ENCODE results near the gene ICA1L.
A peak's percentile ranks its signal among the peaks of the same experiment; 100 is the strongest.
"Not testable (repeated sequence)": the region's sequence is repeated elsewhere in the genome, so short reads cannot be mapped to it uniquely, and the experiment has no call there.

ICA1L gene

GRCh38 chr2:202871300-202872141, at the start of gene ICA1L:
ICA1L (minus strand) TSS chr2:202871766; CDS start chr2:202829009, 42,757 bp downstream.
- peak within 1 kb of the TSS; percentile 76 for H3K4me3 ChIP-seq (ENCODE audit: low read depth, low read length)
- no peak for DNase-seq (ENCODE audit: low read depth)

GRCh38 chr2:202918860-202919259, 47.3 kb upstream of the ICA1L start:
- no peak overlapping the region for H3K4me3 ChIP-seq (ENCODE audit: low read depth, low read length)
- DNase-seq (ENCODE audit: low read depth): no peak

GRCh38 chr2:202912342-202913201, 41.0 kb upstream of the ICA1L start:
- DNase-seq (ENCODE audit: low read depth): not testable (repeated sequence)
- peak overlapping the region; percentile 91 for H3K4me3 ChIP-seq (ENCODE audit: low read depth, low read length)

- DNase-seq (ENCODE audit: low read depth): peak; percentile 82
- peak within 1 kb of the TSS; percentile 91 for H3K4me3 ChIP-seq (ENCODE audit: low read depth, low read length)
Measured at GRCh38 chr2:202911512-202912341, 40.2 kb upstream of the ICA1L start, which contains the start of the genes CARF and WDR12. CARF (plus strand) TSS chr2:202912275; CDS start chr2:202941903, 29,628 bp downstream. WDR12 (minus strand) TSS chr2:202911673; CDS start chr2:202911476, 197 bp downstream.

GRCh38 chr2:202911203-202911511, 39.6 kb upstream of the ICA1L start:
- DNase-seq (ENCODE audit: low read depth): no peak
- H3K4me3 ChIP-seq (ENCODE audit: low read depth, low read length): peak overlapping the region; percentile 91

- DNase-seq (ENCODE audit: low read depth): no peak
- peak overlapping the region; percentile 91 for H3K4me3 ChIP-seq (ENCODE audit: low read depth, low read length)
Measured at GRCh38 chr2:202910698-202911097, 39.1 kb upstream of the ICA1L start.

- DNase-seq (ENCODE audit: low read depth): not testable (repeated sequence)
- peak overlapping the region; percentile 91 for H3K4me3 ChIP-seq (ENCODE audit: low read depth, low read length)
Measured at GRCh38 chr2:202910250-202910649, 38.7 kb upstream of the ICA1L start.

- no peak for DNase-seq (ENCODE audit: low read depth)
- no peak overlapping the region for H3K4me3 ChIP-seq (ENCODE audit: low read depth, low read length)
Measured at GRCh38 chr2:202909394-202910192, 38.0 kb upstream of the ICA1L start.

GRCh38 chr2:202908186-202908585, 36.6 kb upstream of the ICA1L start:
- no peak for DNase-seq (ENCODE audit: low read depth)
- H3K4me3 ChIP-seq (ENCODE audit: low read depth, low read length): no peak overlapping the region

- not testable (repeated sequence) for DNase-seq (ENCODE audit: low read depth); H3K4me3 ChIP-seq (ENCODE audit: low read depth, low read length)
Measured at GRCh38 chr2:202905507-202905906, 33.9 kb upstream of the ICA1L start.

- no peak for DNase-seq (ENCODE audit: low read depth)
- H3K4me3 ChIP-seq (ENCODE audit: low read depth, low read length): no peak overlapping the region
Measured at GRCh38 chr2:202885190-202885589, 13.6 kb upstream of the ICA1L start.

GRCh38 chr2:202883987-202884675, 12.6 kb upstream of the ICA1L start:
- DNase-seq (ENCODE audit: low read depth): no peak
- H3K4me3 ChIP-seq (ENCODE audit: low read depth, low read length): no peak overlapping the region

GRCh38 chr2:202881570-202881969, 10.0 kb upstream of the ICA1L start:
- no peak overlapping the region for H3K4me3 ChIP-seq (ENCODE audit: low read depth, low read length)
- no peak for DNase-seq (ENCODE audit: low read depth)

GRCh38 chr2:202877699-202878098, 6.1 kb upstream of the ICA1L start:
- no peak overlapping the region for H3K4me3 ChIP-seq (ENCODE audit: low read depth, low read length)
- no peak for DNase-seq (ENCODE audit: low read depth)

- DNase-seq (ENCODE audit: low read depth): no peak
- H3K4me3 ChIP-seq (ENCODE audit: low read depth, low read length): peak overlapping the region; percentile 76
Measured at GRCh38 chr2:202870431-202871299, 901 bp downstream of the ICA1L start.

GRCh38 chr2:202861987-202862386, 9.6 kb downstream of the ICA1L start:
- no peak overlapping the region for H3K4me3 ChIP-seq (ENCODE audit: low read depth, low read length)
- DNase-seq (ENCODE audit: low read depth): no peak

- no peak for DNase-seq (ENCODE audit: low read depth)
Measured at GRCh38 chr2:202858601-202859000, 13.0 kb downstream of the ICA1L start.

More at GRCh38 chr2:202858601-202859000, 13.0 kb downstream of the ICA1L start:
- H3K4me3 ChIP-seq (ENCODE audit: low read depth, low read length): no peak overlapping the region

Data from skeletal muscle cell (primary cell).